ENCODE results near the gene L3MBTL3.

Gene L3MBTL3

DNA sequence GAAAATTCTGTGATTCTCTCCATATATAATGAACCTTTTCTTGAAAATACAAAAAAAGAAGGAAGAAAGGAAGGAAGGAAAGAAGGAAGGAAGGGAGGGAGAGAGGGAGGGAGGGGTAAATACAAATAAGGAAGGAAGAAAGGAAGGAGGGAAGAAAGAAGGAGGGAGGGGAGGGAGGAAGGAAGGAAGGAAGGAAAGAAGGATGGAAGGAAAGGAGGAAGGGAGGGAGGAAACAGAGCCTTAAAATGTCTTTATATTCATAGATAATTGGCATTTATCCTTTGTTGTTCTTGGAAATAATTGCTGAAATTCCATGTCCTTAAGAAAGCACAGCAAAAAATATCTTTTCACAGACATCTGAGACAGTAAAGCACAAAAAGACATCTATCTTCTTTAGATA, 164.1 kb downstream of the L3MBTL3 start:
- DNase-seq (ENCODE audit: low read depth in 2 of 2): no peak

DNA sequence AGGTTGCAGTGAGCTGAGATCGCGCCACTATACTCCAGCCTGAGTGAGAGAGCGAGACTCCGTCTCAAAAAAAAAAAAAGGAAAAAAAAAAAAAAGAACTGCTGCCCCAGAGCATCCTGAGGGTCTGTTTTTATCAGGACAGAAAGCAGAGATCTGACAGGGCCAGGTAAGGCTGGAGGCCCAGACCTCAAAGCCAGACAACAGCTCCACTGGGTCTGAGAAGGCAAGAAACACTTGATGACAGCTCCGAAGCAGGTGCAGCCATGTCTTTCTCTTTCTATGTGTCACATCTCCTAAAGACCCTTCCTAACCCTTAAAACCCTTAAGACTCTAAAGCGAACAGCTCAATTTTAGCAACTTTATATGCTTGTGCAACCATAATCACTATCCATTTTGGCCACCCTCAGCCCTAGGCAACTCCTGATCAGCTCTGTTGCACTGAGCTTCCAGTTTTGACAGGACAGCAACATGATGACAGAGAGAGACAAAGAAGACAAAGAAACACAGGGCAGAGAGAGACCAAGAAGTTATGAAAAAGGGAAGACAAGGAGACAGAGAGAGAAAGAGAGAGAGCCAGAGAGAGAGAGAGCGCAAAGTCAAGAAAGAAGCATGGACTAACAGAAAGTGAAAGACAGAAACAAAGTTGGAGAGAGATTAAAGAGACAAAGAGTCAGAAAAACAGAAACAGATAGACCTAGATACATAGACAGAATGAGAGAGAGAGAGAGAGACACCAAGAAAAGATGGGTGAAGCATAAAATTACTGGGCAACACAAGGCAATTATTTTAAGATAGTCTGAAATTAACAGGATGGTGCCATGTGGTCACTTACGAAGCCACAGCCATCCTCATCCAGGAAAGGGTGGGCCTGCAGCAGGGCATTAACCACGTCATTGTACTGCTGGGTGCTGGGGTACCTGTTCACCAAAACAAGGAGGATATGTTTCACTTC, 165.2 kb downstream of the L3MBTL3 start:
- no peak for DNase-seq (ENCODE audit: low read depth in 2 of 2)

DNA sequence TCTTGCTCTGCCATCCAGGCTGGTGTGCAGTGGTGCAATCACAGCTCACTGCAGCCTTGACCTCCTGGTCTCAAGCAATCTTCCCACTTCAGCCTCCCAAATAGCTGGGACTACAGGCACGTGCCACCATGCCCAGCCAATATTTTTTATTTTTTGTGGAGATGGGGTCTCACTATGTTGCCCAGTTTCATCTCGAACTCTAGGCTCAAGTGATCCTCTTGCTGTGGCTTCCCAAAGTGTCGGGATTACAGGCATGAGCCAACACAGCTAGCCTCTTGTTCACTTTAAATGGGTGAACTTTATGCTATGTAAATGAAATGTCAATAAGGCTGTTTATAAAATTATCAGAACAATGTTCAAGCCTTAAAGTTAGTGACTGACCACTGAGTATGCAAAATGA, 167.3 kb downstream of the L3MBTL3 start:
- no peak for DNase-seq (ENCODE audit: low read depth in 2 of 2)

DNA sequence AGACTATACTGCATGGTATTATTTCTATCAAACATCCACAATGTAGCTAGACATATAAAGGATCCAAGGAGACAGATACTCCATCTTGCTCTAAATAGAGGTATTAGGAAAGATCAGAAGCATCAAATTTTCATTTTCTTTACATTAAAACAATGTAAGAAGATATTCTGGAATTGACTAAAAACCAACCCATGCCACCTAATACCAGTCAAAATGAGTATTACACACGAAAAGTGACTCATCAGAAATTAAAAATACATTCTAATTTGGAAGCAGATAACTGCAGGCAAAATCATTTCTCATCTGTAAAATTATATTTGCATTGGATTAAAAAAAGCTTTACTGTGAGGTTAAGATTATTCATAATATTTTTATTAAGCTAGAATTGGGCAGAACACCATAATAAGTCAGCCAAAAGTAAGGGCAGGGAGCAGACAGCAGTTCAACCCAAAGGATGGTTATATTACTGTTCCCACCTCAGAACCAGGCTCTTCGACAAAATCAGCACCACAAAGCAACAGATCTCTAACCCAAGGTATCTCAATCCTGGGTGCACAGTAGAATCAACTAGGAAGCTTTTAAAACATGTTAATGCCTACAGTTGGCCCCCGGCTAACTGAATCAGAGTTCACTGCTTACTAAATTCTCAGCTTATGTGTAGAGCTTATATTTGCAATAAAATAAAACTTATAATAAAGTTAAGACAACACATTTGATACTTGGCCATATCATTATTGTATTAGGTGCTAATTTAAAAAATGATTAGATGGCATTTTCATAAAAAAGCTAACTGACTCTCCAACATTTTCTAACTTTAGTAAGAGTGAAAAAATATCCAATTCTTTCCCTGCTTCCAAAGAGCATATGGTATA, 169.2 kb downstream of the L3MBTL3 start:
- DNase-seq (ENCODE audit: low read depth in 2 of 2): no peak

DNA sequence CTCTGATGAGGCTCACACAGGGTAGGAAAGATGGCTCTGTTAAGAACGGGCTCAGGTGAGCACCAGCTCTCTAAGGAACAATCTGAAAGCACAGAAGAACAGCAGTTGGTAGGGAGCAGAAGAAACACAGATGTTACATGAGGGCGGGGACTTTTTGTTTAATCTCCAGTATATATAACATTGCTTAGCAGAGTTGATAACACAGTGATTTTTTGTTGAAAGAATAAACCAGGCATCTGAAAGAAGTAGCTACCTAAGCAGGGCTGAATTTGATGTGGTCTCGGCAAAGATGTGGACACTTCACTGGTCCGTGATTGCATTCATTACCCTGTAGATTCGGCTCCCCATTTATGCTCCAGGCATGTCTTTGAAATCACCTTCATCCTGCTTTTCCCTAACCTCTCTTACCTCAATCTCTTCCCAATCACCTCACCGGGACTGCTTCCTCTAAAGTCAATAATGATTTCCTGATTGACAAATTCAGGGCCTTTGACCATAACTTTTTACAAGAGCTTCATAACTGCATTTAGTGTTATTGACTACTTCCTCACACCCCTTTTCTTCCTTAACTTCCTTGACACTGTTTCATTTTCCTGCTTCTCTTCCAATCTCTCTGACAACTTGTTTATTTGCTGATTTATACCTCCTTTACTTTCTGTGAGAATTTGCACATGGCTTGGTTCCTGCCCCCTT, 170.0 kb downstream of the L3MBTL3 start:
- DNase-seq (ENCODE audit: low read depth in 2 of 2): no peak

DNA sequence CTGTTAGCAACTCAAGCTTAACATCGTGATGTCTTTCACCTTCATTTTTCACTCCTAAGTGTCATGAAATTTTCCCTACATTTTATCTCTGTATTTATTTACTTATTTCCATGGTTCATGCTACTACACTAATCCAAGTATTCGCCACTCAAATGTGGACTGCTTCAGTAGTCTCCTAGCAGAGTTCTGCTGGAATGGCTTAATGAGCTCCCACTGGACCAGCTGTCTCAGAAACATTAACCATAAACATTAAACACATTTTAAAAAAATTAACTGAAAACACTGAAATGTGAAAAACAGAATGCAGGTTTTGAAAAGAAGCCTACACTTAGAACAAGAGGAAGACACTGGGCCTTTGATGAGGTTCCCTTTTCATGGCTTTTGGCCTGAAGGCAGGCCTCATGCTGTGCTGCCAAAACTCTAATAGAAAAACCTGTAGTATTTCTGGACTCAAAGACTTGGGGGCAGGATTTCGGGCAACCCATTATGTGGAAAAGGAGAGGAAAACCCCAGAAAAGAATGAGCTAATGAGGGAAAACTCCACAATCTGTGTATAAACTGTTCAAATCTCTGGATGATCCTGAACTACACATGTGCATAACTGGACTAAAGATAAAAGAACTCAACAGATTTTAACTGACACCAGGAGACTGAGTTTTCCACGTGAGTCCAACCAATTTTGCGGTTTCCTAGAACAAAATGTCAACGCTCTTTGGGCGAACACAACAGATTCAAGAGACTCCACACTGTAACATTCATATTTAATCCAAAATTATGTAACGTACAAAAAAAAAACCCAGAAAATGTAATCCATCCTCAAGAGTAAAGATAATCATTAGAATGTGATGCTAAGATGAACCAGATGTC, 171.4 kb downstream of the L3MBTL3 start:
- DNase-seq (ENCODE audit: low read depth in 2 of 2): no peak
